ENCODE results near the gene IDH2.

GRCh38 chr15:90053685-90054466 lies 48.4 kb downstream of the IDH2 start:
- no peak for TF ChIP-seq USF2 (IDR thresholded peaks at IDR 0.05; ENCODE audit: low read depth, low read length)
- no peak for TF ChIP-seq POLR2A (IDR thresholded peaks at IDR 0.05; ENCODE audit: low read depth, low read length)
